H1 (cell line): Measurements from ENCODE around the gene SGCE. TPM values are rescaled to one million over a fixed set of nuclear protein-coding genes. Genes with fewer than 3 reads are reported as not detected.

Experiments
- CTCF ChIA-PET: fragments of 300-600 bp; sonication (Branson Sonifier 250); formaldehyde crosslinking; loops from one replicate; lab custom pipeline; 2021; ENCODE audit not compliant: partially characterized antibody; lab: Charles Lee
- POLR2A ChIA-PET: fragments of 300-600 bp; sonication (Branson Sonifier 250); formaldehyde crosslinking; loops from one replicate; lab custom pipeline; 2021; ENCODE audit warnings: inconsistent platforms; ENCODE audit not compliant: partially characterized antibody; lab: Charles Lee
- DNase-seq, 2 experiments: peaks; one replicate each; pipeline versions ENCODE4 v3.0.0 to v3.0.0-alpha.2; 2010 to 2022; ENCODE audit warnings: low spot score in 2 of 2, low read depth in 1 of 2, mixed read lengths in 1 of 2
- FAIRE-seq: peaks from 2 replicates; lab custom pipeline; 2011; peaks lifted over from hg19 to GRCh38; lab: Jason Lieb, UNC
- H2AFZ ChIP-seq: 2 replicates; pipeline ENCODE4 v1.8.1; 2012; ENCODE audit warnings: low read length, inconsistent platforms
- H2AK5ac ChIP-seq: 2 replicates; pipeline ENCODE4 v1.6.1; 2013; ENCODE audit warnings: low read depth, low read length
- H2BK120ac ChIP-seq: replicated peaks from 2 replicates; pipeline ENCODE3; 2013; ENCODE audit warnings: low read depth, low read length, inconsistent platforms
- H2BK12ac ChIP-seq: 2 replicates; pipeline ENCODE4 v1.6.1; 2013; ENCODE audit warnings: low read depth, low read length
- H2BK15ac ChIP-seq: 2 replicates; pipeline ENCODE4 v1.6.1; 2013; ENCODE audit warnings: low read length
- H2BK20ac ChIP-seq: 2 replicates; pipeline ENCODE4 v1.6.1; 2013; ENCODE audit warnings: low read length
- H2BK5ac ChIP-seq: 2 replicates; pipeline ENCODE4 v1.6.1; 2013; ENCODE audit warnings: low read depth, low read length
- H3K14ac ChIP-seq: 2 replicates; pipeline ENCODE4 v1.6.1; 2013; ENCODE audit warnings: inconsistent platforms; ENCODE audit not compliant: insufficient read length
- H3K18ac ChIP-seq: 2 replicates; pipeline ENCODE4 v1.6.1; 2013; ENCODE audit warnings: low read length; ENCODE audit errors: extremely low read depth
- H3K23ac ChIP-seq: 2 replicates; pipeline ENCODE4 v1.6.1; 2013; ENCODE audit warnings: inconsistent platforms; ENCODE audit not compliant: insufficient read length
- H3K23me2 ChIP-seq: 2 replicates; pipeline ENCODE4 v1.6.1; 2013; ENCODE audit warnings: low read depth, low read length
- H3K27ac ChIP-seq: 2 replicates; pipeline ENCODE4 v1.6.1; 2011; ENCODE audit warnings: low read depth, low read length, inconsistent platforms
- H3K27me3 ChIP-seq, 4 experiments: replicated peaks in 1 of 4; 1 replicate in 1 of 4; 2 replicates in 3 of 4; pipeline versions ENCODE4 v1.6.1 to v1.8.1; 2011 to 2013; ENCODE audit warnings: low read length in 3 of 4, mild to moderate bottlenecking in 3 of 4, inconsistent platforms in 2 of 4, mixed read lengths in 2 of 4, moderate library complexity in 1 of 4; ENCODE audit not compliant: control insufficient read depth in 3 of 4, insufficient read depth in 3 of 4; ENCODE audit errors: extremely low read depth in 1 of 4
- H3K36me3 ChIP-seq, 4 experiments: 2 replicates each; pipeline versions ENCODE4 v1.6.1 to v1.8.1; 2011 to 2013; ENCODE audit warnings: mild to moderate bottlenecking in 4 of 4, low read length in 3 of 4, moderate library complexity in 2 of 4, control low read depth in 1 of 4, inconsistent platforms in 1 of 4; ENCODE audit not compliant: insufficient read depth in 4 of 4, control insufficient read depth in 2 of 4
- H3K4ac ChIP-seq: replicated peaks from 2 replicates; pipeline ENCODE3; 2013; ENCODE audit warnings: low read length, low read depth, mixed read lengths, inconsistent platforms; ENCODE audit not compliant: insufficient read length
- H3K4me1 ChIP-seq, 4 experiments: replicated peaks in 1 of 4; 1 replicate in 1 of 4; 2 replicates in 3 of 4; pipeline versions ENCODE4 v1.6.1 to v1.8.1; 2011 to 2013; ENCODE audit warnings: low read length in 3 of 4, inconsistent platforms in 2 of 4, mixed read lengths in 1 of 4; ENCODE audit not compliant: insufficient read depth in 4 of 4, control insufficient read depth in 3 of 4
- H3K4me2 ChIP-seq, 2 experiments: 2 replicates each; pipeline versions ENCODE4 v1.6.1 to v1.8.1; 2011 to 2013; ENCODE audit warnings: low read depth in 2 of 2, low read length in 2 of 2, control low read depth in 1 of 2, inconsistent platforms in 1 of 2, mild to moderate bottlenecking in 1 of 2; ENCODE audit not compliant: insufficient read depth in 1 of 2
- H3K4me3 ChIP-seq, 4 experiments: fragments of 200-600, 300-600 bp in 1 of 4; sonication (generic), shearing (Covaris generic), sonication (Bioruptor Twin) in 1 of 4; 2 replicates each; pipeline versions ENCODE4 v1.5.1 to v1.8.1; 2011 to 2016; ENCODE audit warnings: low read length in 4 of 4, low read depth in 3 of 4, control low read depth in 2 of 4, inconsistent platforms in 2 of 4, mild to moderate bottlenecking in 2 of 4, mixed read lengths in 1 of 4, moderate library complexity in 1 of 4; ENCODE audit not compliant: insufficient read depth in 2 of 4; ENCODE audit errors: extremely low read depth in 1 of 4
- H3K56ac ChIP-seq: replicated peaks from 2 replicates; pipeline ENCODE3; 2013; ENCODE audit warnings: low read depth, mild to moderate bottlenecking, mixed read lengths, low read length, inconsistent platforms; ENCODE audit not compliant: insufficient read length
- H3K79me1 ChIP-seq: 2 replicates; pipeline ENCODE4 v1.6.1; 2013; ENCODE audit warnings: low read depth, low read length, control low read depth
- H3K79me2 ChIP-seq, 2 experiments: 2 replicates each; pipeline versions ENCODE4 v1.6.1 to v1.8.1; 2012 to 2013; ENCODE audit warnings: low read length in 2 of 2, mild to moderate bottlenecking in 2 of 2, inconsistent platforms in 1 of 2; ENCODE audit not compliant: insufficient read depth in 2 of 2, control insufficient read depth in 1 of 2
- H3K9ac ChIP-seq, 4 experiments: replicated peaks in 1 of 4; 1 replicate in 1 of 4; 2 replicates in 3 of 4; pipeline versions ENCODE4 v1.6.1 to v1.8.1; 2011 to 2013; ENCODE audit warnings: low read depth in 3 of 4, low read length in 3 of 4, control low read depth in 2 of 4, mild to moderate bottlenecking in 2 of 4, moderate library complexity in 2 of 4, inconsistent platforms in 1 of 4; ENCODE audit errors: extremely low read depth in 1 of 4
- H3K9me3 ChIP-seq, 2 experiments: 2 replicates each; pipeline versions ENCODE4 v1.6.1 to v1.8.1; 2012 to 2013; ENCODE audit warnings: mild to moderate bottlenecking in 2 of 2, moderate library complexity in 2 of 2, control low read depth in 1 of 2, inconsistent platforms in 1 of 2, low read depth in 1 of 2, low read length in 1 of 2, mixed read lengths in 1 of 2; ENCODE audit not compliant: insufficient read depth in 2 of 2
- H4K20me1 ChIP-seq, 2 experiments: replicated peaks in 1 of 2; 2 replicates each; pipeline versions ENCODE3 to v1.8.1; 2011 to 2013; ENCODE audit warnings: inconsistent platforms in 2 of 2, low read length in 2 of 2, mild to moderate bottlenecking in 1 of 2; ENCODE audit not compliant: insufficient read depth in 2 of 2, control insufficient read depth in 1 of 2
- H4K5ac ChIP-seq: 2 replicates; pipeline ENCODE4 v1.6.1; 2013; ENCODE audit warnings: low read length, low read depth, mixed read lengths, inconsistent platforms; ENCODE audit not compliant: insufficient read length
- H4K8ac ChIP-seq: 2 replicates; pipeline ENCODE4 v1.8.0; 2013; ENCODE audit warnings: mild to moderate bottlenecking, moderate library complexity, low read length, inconsistent platforms; ENCODE audit not compliant: insufficient read depth; ENCODE audit errors: extremely low read depth
- H4K91ac ChIP-seq: replicated peaks from 2 replicates; pipeline ENCODE3; 2013; ENCODE audit warnings: low read length, mixed read lengths, inconsistent platforms; ENCODE audit not compliant: insufficient read length
- BCL11A ChIP-seq, 2 experiments: IDR thresholded peaks; one replicate each; pipeline ENCODE4 v1.6.1; 2011; ENCODE audit warnings: low read depth in 2 of 2, low read length in 2 of 2, mild to moderate bottlenecking in 2 of 2
- GABPA ChIP-seq: IDR thresholded peaks from 2 replicates; pipeline ENCODE4 v1.6.1; 2011; ENCODE audit warnings: mild to moderate bottlenecking, low read length, moderate library complexity, borderline replicate concordance; ENCODE audit not compliant: insufficient read depth
- HDAC2 ChIP-seq, 2 experiments: fragments of 300-600 bp in 1 of 2; sonication (generic) in 1 of 2; IDR thresholded peaks; 2 replicates each; pipeline ENCODE4 v1.6.1; 2011 to 2012; ENCODE audit warnings: low read depth in 2 of 2, low read length in 2 of 2, mild to moderate bottlenecking in 2 of 2, moderate library complexity in 2 of 2, borderline replicate concordance in 1 of 2, inconsistent platforms in 1 of 2
- JUN ChIP-seq: IDR thresholded peaks from 2 replicates; pipeline ENCODE4 v1.6.1; 2011; ENCODE audit warnings: low read depth, mild to moderate bottlenecking, improper control_type of control experiment, low read length
- KDM1A ChIP-seq: fragments of 200-600, 300-600 bp; sonication (generic); IDR thresholded peaks from 2 replicates; pipeline ENCODE4 v1.7.1; 2016; ENCODE audit warnings: mild to moderate bottlenecking, low read length, borderline replicate concordance
- KDM5A ChIP-seq: fragments of 200-600 bp; IDR thresholded peaks from 2 replicates; pipeline ENCODE4 v1.7.1; 2012; ENCODE audit warnings: mild to moderate bottlenecking, low read length, inconsistent platforms, mixed read lengths
- POLR2AphosphoS5 ChIP-seq: IDR thresholded peaks from 2 replicates; pipeline ENCODE4 v1.6.1; 2011; ENCODE audit warnings: low read depth, low read length
- SIRT6 ChIP-seq: IDR thresholded peaks from one replicate; pipeline ENCODE4 v1.7.1; 2012; ENCODE audit warnings: low read length, inconsistent platforms
- TEAD4 ChIP-seq: IDR thresholded peaks from 2 replicates; pipeline ENCODE4 v1.6.1; 2012; ENCODE audit warnings: low read depth, low read length, inconsistent platforms, mixed read lengths
- WGBS, 2 experiments: shearing (Covaris generic) in 1 of 2; methylation state at CpG; one replicate each; pipeline versions ENCODE4 v1.1.6 to v1.1.7; 2013 to 2015; ENCODE audit warnings: low lambda C conversion rate in 2 of 2, mixed read lengths in 2 of 2, inconsistent platforms in 1 of 2, low coverage in 1 of 2, missing lambda C conversion rate in 1 of 2; ENCODE audit not compliant: insufficient replicate concordance in 2 of 2, insufficient coverage in 1 of 2, insufficient read length in 1 of 2; ENCODE audit errors: extremely low coverage in 1 of 2, missing lambda C conversion rate in 1 of 2; 5-methylcytosine and 5-hydroxymethylcytosine counted together
- polyA plus RNA-seq, 7 experiments: library from polyadenylated mRNA; depleted of rRNA in 3 of 7; stranded (reverse) in 5 of 7; unstranded in 2 of 7; fragments of >200 nt in 5 of 7; fragments of 200-250 nt in 2 of 7; gene quantifications; 1 replicate in 5 of 7; 2 replicates in 1 of 7; 4 replicates in 1 of 7; pipeline versions ENCODE4 v1.2.1 to v1.2.3, GENCODE V29; 2011 to 2013; ENCODE audit warnings: missing spikeins in 2 of 7, mixed read lengths in 2 of 7
- total RNA-seq: library from RNA; stranded (reverse); fragmentation: NEBNext Ultra II Directional; extraction: Animal tissue kit (Norgen Biotek cat#: 25700); gene quantifications from 2 replicates; pipeline ENCODE4 v1.2.1, GENCODE V29; 2021
- TF ChIP-seq, protein P1 (sequence below): IDR thresholded peaks from 2 replicates; pipeline ENCODE4 v1.6.1; 2012; ENCODE audit warnings: inconsistent platforms

Gene SGCE
- total and polyA plus RNA-seq, 2 of the 8 experiments (the other 6 are each of a cell fraction or from before 2014, with no cell fraction given) = 12.8 to 25.0 TPM

DNA sequence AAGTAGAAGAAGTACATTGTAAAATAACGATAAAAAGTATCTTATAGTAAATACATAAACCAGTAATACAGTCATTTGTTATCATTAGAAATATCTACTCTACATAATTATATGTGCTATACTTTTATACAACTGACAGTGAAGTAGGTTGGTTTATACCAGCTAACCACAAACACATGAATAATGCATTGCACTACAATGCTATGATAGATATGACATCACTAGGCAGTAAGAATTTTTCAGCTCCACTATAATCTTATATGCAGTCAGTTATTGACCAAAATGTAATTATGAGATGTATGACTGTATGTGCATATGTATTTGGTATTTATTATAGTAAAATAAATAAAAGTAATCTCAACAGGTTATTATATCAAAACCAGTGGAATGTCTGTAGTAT is 23.4 kb upstream of the SGCE start:
- no peak for TF ChIP-seq HDAC2 (IDR thresholded peaks at IDR 0.05; ENCODE audit: borderline replicate concordance in 1 of 2, low read depth in 2 of 2, low read length in 2 of 2)
- TF ChIP-seq KDM1A = no peak
- no peak for TF ChIP-seq KDM5A
- no peak for TF ChIP-seq SIRT6
- no peak for TF ChIP-seq TEAD4
- no peak for TF ChIP-seq GABPA
- no peak for TF ChIP-seq JUN
- TF ChIP-seq, protein P1, sequence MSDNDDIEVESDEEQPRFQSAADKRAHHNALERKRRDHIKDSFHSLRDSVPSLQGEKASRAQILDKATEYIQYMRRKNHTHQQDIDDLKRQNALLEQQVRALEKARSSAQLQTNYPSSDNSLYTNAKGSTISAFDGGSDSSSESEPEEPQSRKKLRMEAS = no peak
- no peak for TF ChIP-seq POLR2AphosphoS5
- no peak for TF ChIP-seq BCL11A (IDR thresholded peaks at IDR 0.05; ENCODE audit: low read depth in 2 of 2, low read length in 2 of 2)
- Histone ChIP-seq H3K36me3 (no peaks in the 10 kb centered on the region), H3K9ac (no peak overlapping the region), H3K4me3 (no peak overlapping the region), H2BK12ac (no peak overlapping the region), H4K91ac (no peak overlapping the region), H2BK15ac (no peak overlapping the region), H2BK20ac (no peak overlapping the region), H2BK5ac (no peak overlapping the region), H2AFZ (no peak overlapping the region), H4K8ac (no peak overlapping the region), H3K79me2 (no peaks in the 10 kb centered on the region), H3K4me2 (no peak overlapping the region), H3K23me2 (no peaks in the 10 kb centered on the region), H3K4me1 (no peaks in the 10 kb centered on the region), H3K27me3 (no peaks in the 10 kb centered on the region), H3K79me1 (no peaks in the 10 kb centered on the region), H3K18ac (no peak overlapping the region), H4K5ac (no peak overlapping the region), H4K20me1 (no peaks in the 10 kb centered on the region), H3K56ac (no peak overlapping the region), H2BK120ac (no peak overlapping the region), H3K23ac (no peak overlapping the region), H2AK5ac (no peak overlapping the region), H3K27ac (no peak overlapping the region), H3K4ac (no peak overlapping the region), H3K14ac (no peak overlapping the region), H3K9me3 (no peaks in the 10 kb centered on the region)
- WGBS, 2 experiments = 82% methylated on average over 1 of the region's 1 CpG; no CpG with 5 or more reads in 1 of the 2 experiments
- DNase-seq (no peak), FAIRE-seq (no peak)
- ChIA-PET POLR2A (no interaction called here), CTCF (interaction anchor here (0.7 to 1.7 kb wide), 2 partner anchors 209 to 528 kb away, joined by 3 to 5 read pairs; no protein-coding TSS in a partner anchor)
